ENCODE results near the gene TSHZ2. TPM values are rescaled to one million over a fixed set of nuclear protein-coding genes. Genes with fewer than 3 reads are reported as not detected.
"Not testable (repeated sequence)": the region's sequence is repeated elsewhere in the genome, so short reads cannot be mapped to it uniquely, and the experiment has no call there.

TSHZ2 gene
- total RNA-seq, 1 donor from 2014 or later = 5.2 TPM

DNA sequence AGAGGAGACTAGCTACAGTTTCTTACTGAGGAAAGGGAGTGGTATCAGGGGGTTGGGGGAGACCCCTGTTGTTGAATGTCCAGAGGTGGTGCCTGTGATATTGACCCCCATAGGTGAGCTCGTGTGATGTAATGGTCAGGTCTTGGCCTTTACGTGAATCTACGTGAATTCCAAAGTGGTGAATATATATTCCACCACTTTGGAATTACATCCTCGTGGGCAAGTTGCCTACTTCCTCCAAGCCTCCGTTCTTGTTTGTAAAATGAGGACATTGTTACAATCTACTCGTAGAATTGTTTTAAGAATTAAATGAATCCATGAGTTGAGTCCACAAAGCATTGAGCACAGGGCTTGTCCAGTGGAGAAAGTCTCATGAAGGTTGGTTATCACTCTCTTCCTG lies 47.3 kb downstream of the TSHZ2 start:
- DNase-seq (no peak), ATAC-seq (no peak)
- no peaks in the 10 kb centered on the region for H3K36me3 ChIP-seq
- H3K27me3 ChIP-seq = no peaks in the 10 kb centered on the region
- TF ChIP-seq, protein P1, sequence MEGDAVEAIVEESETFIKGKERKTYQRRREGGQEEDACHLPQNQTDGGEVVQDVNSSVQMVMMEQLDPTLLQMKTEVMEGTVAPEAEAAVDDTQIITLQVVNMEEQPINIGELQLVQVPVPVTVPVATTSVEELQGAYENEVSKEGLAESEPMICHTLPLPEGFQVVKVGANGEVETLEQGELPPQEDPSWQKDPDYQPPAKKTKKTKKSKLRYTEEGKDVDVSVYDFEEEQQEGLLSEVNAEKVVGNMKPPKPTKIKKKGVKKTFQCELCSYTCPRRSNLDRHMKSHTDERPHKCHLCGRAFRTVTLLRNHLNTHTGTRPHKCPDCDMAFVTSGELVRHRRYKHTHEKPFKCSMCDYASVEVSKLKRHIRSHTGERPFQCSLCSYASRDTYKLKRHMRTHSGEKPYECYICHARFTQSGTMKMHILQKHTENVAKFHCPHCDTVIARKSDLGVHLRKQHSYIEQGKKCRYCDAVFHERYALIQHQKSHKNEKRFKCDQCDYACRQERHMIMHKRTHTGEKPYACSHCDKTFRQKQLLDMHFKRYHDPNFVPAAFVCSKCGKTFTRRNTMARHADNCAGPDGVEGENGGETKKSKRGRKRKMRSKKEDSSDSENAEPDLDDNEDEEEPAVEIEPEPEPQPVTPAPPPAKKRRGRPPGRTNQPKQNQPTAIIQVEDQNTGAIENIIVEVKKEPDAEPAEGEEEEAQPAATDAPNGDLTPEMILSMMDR (IDR thresholded peaks at IDR 0.05) = no peak
- intact Hi-C loops (cut with DNase I) = no loop called here
- H3K4me1 ChIP-seq = no peaks in the 10 kb centered on the region
- no peaks in the 10 kb centered on the region for H3K9me3 ChIP-seq
- no peak overlapping the region for H3K4me3 ChIP-seq
- no peak overlapping the region for H3K27ac ChIP-seq

DNA sequence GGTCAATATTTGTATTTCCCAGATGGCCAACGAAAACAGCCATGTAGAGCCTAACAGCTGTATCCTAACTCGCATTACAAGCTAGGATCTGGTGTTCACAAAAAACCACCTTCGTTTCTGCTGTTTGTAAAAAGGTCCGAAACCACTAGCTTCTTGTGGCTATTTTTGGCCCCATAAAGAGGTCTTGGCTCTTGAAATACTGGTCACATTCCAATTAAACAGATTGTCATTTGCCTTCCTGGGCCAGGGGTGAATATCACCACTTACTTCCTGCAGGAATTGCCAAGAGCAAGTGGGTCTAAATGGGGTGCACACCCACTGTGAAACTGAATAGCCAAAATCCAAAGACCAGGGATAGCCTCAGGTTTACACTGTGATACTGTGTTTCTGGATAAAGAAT lies 48.2 kb downstream of the TSHZ2 start:
- H3K4me1 ChIP-seq = no peaks in the 10 kb centered on the region
- DNase-seq (no peak), ATAC-seq (no peak)
- intact Hi-C loops (cut with DNase I) = no loop called here
- no peaks in the 10 kb centered on the region for H3K36me3 ChIP-seq
- no peak overlapping the region for H3K4me3 ChIP-seq
- H3K27me3 ChIP-seq = no peaks in the 10 kb centered on the region
- H3K9me3 ChIP-seq = no peaks in the 10 kb centered on the region
- TF ChIP-seq, protein P1 (IDR thresholded peaks at IDR 0.05) = no peak
- no peak overlapping the region for H3K27ac ChIP-seq

DNA sequence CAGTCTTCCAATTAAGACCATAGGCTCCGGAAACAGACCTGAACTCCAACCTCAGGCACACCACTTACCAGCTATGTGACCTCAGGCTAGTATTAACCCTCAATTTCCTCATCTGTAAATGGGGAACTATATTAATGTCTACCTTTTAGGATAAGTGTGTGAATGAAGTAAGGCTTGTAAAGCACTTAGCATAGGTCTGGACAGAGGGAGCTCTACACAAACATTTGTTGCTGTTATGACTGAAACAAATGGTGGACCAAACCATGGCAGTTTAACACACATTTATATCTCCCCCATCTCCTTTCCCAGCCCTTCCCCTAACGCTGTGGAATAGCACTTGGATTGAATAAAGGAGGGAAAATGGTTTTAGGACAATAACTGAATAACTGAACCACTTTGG lies 48.7 kb downstream of the TSHZ2 start:
- Histone ChIP-seq H3K4me3 (no peak overlapping the region), H3K27me3 (no peaks in the 10 kb centered on the region), H3K9me3 (no peaks in the 10 kb centered on the region), H3K36me3 (no peaks in the 10 kb centered on the region), H3K27ac (no peak overlapping the region), H3K4me1 (no peaks in the 10 kb centered on the region)
- DNase-seq (no peak), ATAC-seq (no peak)
- TF ChIP-seq, protein P1 (IDR thresholded peaks at IDR 0.05) = no peak
- intact Hi-C loops (cut with DNase I) = no loop called here

DNA sequence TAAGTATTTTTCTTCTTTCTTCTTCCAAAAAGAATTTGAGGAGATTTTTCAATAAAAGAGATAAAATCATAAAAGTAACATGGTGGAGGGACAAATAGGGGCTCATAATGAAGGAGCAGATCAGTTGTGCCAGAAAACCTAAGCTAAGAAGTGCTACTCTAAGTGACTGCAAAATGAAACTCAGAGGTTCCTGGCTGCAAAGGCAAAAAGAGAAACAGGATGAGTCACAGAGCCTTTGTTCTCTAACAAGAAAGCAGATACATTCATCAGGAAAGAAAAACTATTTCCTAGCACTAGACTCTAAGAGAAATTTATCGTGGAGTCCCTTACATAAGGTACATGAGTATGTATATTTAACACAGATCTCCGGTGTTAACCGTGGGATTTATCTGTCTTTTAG lies 49.8 kb downstream of the TSHZ2 start:
- H3K9me3 ChIP-seq = no peaks in the 10 kb centered on the region
- H3K36me3 ChIP-seq = no peaks in the 10 kb centered on the region
- ATAC-seq (no peak), DNase-seq (no peak)
- H3K27me3 ChIP-seq = no peaks in the 10 kb centered on the region
- no peaks in the 10 kb centered on the region for H3K4me1 ChIP-seq
- intact Hi-C loops (cut with DNase I) = no loop called here
- H3K4me3 ChIP-seq = no peak overlapping the region
- TF ChIP-seq, protein P1 (IDR thresholded peaks at IDR 0.05) = no peak
- H3K27ac ChIP-seq = no peak overlapping the region

DNA sequence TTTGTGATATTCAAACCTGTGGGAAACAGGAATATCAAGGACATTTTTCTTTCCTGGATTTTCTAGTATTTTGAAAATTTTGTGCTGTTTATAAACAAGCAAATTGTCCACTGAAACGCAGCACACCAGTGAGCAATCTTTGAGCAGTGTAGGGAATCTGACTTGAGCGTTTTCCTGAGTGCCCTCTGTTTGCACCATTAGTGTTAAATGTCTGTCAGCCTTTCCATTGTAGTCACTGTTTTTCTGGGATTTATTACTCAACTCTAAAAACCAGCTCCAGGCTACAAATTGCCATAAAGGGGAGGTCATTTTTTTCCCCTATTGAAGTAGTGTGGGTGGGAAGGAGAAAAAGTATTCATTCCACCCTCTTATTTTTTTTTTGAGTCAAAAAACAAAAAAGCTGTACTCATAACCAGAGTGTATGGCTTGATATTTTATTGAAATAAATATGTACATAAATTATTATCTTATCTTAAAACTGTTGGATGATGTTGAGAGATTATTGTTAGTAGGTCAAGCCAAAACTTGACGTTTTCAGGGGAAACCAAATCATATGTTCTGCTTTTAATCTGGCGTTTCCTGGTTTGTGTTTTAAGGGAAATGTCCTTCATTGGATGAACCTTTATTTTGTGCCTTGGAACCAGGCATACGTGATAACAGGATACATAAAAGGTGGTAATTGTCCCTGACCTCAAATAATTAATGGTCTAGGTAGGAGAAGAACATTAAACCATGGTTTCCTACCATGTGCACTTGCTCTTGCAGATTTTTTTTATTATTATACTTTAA lies 51.8 kb downstream of the TSHZ2 start:
- Histone ChIP-seq H3K4me1 (no peaks in the 10 kb centered on the region), H3K36me3 (no peaks in the 10 kb centered on the region), H3K9me3 (no peaks in the 10 kb centered on the region), H3K27me3 (no peaks in the 10 kb centered on the region), H3K27ac (no peak overlapping the region), H3K4me3 (no peak overlapping the region)
- intact Hi-C loops (cut with DNase I) = no loop called here
- DNase-seq (no peak), ATAC-seq (no peak)
- TF ChIP-seq, protein P1 (IDR thresholded peaks at IDR 0.05) = no peak

DNA sequence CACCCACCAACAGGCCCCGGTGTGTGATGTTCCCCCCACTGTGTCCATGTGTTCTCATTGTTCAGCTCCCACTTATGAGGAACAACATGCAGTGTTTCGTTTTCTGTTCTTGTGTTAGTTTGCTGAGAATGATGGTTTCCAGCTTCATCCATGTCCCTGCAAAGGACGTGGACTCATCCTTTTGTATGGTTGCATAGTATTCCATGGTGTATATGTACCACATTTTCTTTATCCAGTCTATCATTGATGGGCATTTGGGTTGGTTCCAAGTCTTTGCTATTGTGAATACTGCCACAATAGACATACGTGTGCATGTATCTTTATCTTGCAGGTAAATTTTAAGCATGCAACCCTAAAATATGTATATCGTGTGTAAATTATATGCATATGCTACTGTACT lies 52.5 kb downstream of the TSHZ2 start:
- H3K27ac ChIP-seq; DNase-seq; intact Hi-C loops (cut with DNase I): not testable (repeated sequence)

More for the DNA sequence above, 52.5 kb downstream of the TSHZ2 start:
- H3K4me3 ChIP-seq, H3K36me3 ChIP-seq, H3K27me3 ChIP-seq, H3K4me1 ChIP-seq, H3K9me3 ChIP-seq, ATAC-seq: not testable (repeated sequence)

Data from upper lobe of right lung (tissue), 1 donor.